Forelimb muscle (tissue), 1 donor: ENCODE data around the gene CCR5. TPM values are rescaled to one million over a fixed set of nuclear protein-coding genes. Genes with fewer than 3 reads are reported as not detected.
"Not testable (repeated sequence)": the region's sequence is repeated elsewhere in the genome, so short reads cannot be mapped to it uniquely, and the experiment has no call there.

Source experiments
- DNase-seq: peaks from one replicate; pipeline ENCODE4 v3.0.0-alpha.2; 2013; ENCODE audit warnings: low read depth
- polyA plus RNA-seq: library from polyadenylated mRNA; unstranded; fragments of 120-200 nt; gene quantifications from one replicate; pipeline ENCODE4 v1.2.1, GENCODE V29; 2013; ENCODE audit not compliant: insufficient read length

Gene CCR5
- 0.40 TPM for polyA plus RNA-seq

DNA sequence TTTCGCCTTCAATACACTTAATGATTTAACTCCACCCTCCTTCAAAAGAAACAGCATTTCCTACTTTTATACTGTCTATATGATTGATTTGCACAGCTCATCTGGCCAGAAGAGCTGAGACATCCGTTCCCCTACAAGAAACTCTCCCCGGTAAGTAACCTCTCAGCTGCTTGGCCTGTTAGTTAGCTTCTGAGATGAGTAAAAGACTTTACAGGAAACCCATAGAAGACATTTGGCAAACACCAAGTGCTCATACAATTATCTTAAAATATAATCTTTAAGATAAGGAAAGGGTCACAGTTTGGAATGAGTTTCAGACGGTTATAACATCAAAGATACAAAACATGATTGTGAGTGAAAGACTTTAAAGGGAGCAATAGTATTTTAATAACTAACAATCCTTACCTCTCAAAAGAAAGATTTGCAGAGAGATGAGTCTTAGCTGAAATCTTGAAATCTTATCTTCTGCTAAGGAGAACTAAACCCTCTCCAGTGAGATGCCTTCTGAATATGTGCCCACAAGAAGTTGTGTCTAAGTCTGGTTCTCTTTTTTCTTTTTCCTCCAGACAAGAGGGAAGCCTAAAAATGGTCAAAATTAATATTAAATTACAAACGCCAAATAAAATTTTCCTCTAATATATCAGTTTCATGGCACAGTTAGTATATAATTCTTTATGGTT is at the start of gene CCR5:
TSS of gene CCR5 (plus strand) at position 108 of the 680 bp plus-strand sequence. CDS start 1,957 bp downstream, outside the sequence.
- no peak for DNase-seq

DNA sequence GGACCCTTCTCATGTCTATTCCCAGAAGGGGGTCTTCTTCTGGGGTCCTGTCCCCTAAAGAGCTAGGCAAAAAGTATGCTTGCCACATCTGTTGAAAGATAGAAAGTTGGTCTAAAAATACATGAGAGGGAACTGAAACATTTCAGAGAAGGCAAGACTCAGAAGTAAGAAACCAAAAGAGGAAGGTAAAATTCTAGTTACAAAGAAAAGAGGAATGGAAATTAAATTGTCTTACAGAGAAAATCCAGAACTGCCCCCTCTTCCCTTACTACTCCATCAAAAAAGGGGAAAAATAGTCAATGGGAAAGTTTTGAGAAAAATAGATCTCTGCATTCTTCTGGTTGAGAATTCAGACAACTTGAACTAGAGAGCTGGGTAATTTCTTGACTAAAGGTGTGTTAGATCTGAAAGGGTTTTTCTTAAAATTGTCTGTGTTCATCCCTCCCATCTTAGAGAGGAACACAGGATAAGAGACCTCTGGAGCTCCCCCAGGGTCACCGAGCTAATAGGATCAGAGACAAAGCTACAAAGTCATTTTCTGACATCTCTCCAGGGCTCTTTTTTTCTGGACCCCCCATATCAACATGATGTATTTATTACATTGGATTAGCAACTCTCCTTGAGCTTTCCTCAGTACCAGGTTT is 49.2 kb upstream of the CCR5 start:
- no peak for DNase-seq

DNA sequence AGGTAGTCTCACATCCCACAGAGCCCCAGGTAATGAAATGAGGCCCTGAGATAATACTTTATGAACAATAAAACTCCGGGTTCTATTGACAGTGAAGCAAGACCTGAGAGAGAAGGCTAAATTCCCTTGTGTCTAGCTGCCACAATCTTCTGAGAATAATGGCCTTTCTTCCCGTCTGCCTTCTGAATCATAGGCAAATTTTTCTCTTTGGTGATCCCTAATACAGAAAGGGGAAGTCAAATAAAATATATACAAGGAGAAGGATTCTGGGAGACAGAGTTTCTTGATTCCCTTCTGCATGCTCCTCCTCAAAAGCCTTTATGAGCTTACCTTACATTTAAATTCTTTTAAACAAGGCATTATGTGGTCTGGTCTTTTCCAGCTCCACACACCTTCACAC is 46.7 kb upstream of the CCR5 start:
- DNase-seq: no peak

DNA sequence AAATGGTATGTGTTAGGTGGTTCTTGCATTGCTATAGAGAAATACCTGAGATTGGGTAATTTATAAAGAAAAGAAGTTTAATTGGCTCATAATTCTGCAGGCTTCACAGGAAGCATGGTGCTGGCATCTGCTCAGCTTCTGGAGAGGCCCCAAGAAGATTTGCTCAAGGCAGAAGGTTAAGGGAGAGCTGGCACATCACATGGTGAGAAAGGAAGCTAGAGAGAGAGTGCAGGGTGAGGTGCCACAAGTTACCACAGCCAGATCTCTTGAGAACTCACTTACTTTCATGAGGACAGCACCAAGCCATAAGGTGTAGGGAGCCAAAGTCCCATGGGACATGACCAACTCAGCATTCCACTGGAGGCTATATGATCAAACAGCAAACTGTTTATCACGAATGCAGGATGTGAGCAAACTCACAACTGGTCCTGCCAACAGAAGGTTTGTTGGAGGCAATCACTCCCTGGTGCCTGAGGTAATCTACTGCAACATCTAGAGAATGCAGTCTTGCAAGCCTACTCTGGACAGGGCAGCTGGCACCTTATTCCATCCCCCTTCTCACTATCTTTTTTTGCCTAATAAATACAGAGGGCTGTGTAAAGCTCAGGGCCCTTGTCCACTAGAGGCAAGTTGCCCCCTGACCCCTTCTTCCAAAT is 45.0 kb upstream of the CCR5 start:
- no peak for DNase-seq

DNA sequence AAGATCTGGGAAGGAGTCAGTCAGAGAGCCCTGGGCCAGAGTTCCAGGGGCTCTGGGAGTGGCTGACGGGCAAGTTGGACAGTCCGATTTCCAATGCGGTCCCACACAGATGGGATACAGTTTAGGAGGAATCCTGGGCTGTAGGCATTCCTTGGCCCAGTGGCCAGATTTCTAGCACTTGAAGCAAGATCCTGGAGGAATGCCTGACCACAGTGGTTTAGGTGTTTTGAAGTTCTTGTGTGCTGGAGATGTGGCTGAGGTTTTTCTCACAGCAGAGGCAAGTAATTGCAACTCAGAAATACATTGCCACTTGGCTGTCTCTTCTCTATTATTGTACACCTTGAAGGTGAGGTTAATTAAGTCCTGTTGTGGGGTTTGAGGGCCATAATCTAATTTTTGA is 40.1 kb upstream of the CCR5 start:
- DNase-seq: not testable (repeated sequence)

- no peak for DNase-seq
These were observed 35.8 kb upstream of the CCR5 start for GRCh38 chr3:46334741-46335478.

DNA sequence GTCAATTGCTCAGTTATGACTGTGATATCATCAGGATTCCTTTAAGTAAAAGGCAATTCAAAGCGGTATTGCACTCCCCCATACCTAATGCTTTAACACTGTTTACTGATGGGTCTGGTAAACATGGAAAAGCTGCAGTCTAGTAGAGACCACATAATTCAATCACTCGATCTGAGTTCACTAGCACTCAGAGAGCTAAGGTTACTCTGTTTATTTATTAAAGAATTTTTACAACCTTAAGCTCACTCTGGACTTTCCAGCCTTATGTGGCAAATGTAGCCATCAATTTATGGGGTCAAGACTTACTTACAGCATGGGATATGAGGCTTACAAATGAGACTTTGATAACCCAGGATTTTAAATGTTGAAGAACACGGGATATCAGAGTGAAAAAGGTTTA is 35.2 kb upstream of the CCR5 start:
- no peak for DNase-seq

DNA sequence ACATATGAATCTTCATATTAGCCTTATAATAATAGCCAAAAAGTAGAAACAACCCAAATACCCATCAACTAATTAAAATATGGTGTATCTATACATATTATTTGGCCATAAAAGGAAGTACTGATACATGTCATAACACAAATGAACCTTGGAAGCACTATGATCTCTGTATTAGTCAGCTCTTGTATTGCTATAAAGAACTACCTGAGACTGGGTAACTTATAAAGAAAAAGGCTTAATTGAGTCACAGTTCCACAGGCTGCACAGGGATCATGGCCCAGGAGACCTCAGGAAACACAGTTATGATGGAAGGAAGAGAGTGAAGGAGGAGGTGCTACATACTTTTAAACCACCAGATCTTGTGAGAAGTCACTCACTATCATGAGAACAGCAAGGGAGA is 32.8 kb upstream of the CCR5 start:
- no peak for DNase-seq

DNA sequence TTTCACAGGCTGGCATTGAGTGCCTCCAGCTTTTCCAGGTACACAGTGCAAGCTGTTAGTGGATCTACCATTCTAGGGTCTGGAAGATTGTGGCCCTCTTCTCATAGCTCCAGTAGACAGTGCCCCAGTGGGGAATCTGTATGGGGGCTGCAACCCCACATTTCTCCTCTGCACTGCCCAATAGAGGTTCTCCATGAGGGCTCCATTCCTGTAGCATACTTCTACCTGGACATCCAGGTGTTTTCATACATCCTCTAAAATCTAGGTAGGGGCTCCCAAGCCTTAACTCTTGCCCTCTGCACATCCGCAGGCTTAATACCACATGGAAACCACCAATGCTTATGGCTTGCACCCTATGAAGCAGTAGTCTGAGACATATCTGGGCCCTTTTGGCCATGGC is 31.9 kb upstream of the CCR5 start:
- DNase-seq: no peak

DNA sequence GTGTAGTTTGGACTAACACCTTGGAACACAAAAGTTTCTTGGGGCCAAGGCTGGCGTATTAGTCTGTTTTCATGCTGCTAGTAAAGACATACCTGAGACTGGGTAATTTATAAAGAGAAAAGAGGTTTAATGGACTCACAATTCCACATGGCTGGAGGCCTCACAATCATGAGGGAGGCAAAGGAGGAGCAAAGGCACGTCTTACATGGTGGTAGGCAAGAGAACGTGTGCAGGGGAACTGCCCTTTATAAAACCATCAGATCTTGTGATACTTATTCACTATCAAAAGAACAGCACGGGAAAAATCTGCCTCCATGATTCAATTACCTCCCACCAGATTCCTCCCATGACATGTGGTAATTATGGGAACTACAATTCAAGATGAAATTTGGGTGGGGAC is 26.3 kb upstream of the CCR5 start:
- DNase-seq: no peak

DNA sequence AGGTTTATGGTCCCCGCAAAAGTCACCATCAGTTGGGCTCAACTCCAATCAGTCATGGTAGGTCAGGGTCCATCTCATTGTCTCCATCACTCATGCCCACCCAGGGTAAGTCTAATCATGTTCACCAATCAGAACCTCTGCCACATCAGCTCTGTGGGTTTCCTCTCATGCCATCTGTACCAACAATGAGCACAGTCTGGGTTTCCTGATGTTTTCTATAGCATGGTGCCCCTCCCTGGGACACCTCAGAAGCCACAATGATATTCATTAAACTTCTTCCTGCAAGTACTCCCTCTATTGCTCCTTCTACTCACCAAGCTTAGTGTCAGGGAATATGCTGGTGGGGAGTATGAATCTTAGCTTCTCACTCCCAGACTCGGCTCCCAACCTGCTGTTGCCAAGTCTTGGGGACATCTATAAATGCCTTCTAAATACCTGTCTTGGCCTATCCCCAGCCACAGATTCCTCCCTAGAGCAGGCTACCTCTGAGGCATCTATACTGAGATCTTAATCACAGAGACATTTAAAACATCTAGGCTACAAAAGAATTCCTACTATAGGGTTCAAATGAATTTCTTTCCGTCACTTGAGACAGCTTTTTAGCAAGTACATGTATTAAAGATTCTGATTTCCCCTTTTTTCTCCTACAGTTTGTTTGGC is 21.8 kb upstream of the CCR5 start:
- no peak for DNase-seq

- DNase-seq: no peak
These were observed 21.1 kb upstream of the CCR5 start for GRCh38 chr3:46349484-46350261.

DNA sequence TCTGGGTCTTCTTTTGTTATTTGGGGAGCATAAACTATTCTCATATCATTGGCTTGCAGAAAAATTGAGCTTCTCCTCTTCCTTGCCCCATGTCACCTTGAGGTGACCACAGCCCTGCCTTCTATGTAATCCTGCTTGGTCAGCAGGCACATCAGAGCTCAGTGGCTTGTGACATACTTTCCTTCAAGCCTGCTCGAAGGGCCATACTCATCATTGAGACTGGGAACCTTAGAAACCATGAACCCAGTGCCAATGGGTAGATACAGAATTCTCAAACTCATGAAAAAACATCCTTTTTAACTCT is 20.5 kb upstream of the CCR5 start:
- DNase-seq: no peak

DNA sequence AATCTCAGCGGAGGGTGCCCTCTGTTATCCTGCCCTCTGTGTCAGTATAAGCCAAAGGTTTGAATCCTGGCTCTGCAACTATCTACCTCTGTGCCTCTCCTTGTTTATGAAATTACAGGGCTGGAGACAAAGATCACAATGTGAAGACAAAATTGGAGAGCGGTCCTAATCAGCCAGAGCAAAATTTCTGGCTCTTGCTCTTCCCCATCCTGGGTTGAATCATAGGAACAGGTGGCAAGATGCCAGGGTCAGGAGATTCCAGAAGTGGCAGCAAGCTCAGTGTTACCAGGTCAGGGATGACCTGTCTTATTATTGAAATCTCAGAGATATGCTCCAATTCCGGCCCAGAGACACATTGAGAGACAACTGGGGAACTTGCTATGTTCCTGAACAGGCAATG is 19.1 kb upstream of the CCR5 start:
- no peak for DNase-seq

DNA sequence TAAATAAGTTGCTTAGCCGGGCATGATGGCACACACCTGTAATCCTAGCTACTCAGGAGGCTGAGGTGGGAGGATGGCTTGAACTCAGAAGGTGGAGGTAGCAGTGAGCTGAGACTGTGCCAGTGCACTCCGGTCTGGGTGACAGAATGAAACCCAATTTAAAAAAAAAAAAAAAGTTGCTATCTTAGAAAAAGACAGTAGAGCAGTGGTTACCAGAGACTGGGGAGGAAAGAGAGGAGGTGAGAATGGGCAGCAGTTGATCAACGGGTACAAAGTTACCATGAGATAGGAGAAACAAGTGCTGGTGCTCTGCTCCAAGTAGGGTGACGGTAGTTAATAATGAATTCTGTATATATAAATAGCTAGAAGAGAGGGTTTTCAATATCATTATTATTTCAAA is 17.7 kb upstream of the CCR5 start:
- no peak for DNase-seq

DNA sequence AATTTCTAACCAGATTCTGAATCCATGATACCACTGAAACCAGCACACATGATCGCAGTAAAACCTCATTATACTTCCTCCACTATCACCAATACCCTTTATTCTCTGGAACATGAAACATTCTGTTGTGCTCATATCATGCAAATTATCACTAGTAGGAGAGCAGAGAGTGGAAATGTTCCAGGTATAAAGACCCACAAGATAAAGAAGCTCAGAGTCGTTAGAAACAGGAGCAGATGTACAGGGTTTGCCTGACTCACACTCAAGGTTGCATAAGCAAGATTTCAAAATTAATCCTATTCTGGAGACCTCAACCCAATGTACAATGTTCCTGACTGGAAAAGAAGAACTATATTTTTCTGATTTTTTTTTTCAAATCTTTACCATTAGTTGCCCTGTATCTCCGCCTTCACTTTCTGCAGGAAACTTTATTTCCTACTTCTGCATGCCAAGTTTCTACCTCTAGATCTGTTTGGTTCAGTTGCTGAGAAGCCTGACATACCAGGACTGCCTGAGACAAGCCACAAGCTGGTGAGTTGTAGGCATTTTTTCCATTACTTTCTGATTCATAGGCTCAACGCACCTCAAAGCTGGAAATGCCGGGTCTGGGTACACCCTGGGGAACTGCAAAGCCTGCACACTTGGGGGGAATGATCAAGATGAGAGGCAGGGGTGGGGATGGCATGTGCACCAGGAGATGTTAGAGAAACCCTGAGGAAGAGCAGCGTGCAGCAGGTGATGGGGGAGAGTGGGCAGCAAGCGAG is 16.9 kb upstream of the CCR5 start, which contains the start of gene CCR2:
TSS of gene CCR2 (plus strand) at position 465 of the 764 bp plus-strand sequence. CDS start 3,417 bp downstream, outside the sequence.
- no peak for DNase-seq

DNA sequence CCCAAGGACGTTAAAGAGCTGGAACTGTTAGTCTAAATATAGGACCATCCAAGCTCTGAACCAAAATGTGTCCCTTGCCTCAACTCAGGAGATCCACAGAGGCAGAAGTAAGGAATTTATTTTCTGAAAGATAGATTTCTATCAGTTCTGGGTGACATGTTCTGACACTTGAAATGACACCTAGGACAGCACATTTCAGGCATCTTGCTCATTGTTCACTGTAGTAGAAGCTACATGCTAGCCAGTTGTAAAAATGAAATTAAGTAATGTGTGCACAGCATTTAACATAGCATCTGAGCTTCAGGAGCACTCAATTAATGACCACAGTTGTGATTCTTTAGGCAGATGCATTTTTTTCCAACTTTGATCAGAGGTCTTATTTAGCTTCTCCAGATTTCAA is 16.3 kb upstream of the CCR5 start:
- DNase-seq: no peak

DNA sequence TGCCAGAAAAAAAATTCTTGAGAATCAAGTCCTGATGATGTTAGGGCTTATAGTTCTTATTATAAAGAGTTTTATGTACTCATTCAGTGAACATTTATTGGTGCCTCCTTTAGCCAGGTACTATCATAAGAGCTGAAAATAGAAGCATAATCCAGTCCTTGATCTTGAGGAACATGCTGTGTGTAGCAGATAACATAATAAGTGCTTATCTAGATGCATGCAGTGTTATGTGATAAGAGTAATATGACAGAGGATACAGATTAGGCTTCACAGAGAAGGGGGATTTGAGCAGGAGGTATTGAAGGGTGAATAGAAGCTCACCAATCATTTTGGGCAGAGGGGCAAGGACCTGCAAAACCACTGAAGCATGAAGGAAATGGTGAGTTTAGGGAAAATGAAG is 15.8 kb upstream of the CCR5 start:
- no peak for DNase-seq

- no peak for DNase-seq
These were observed 14.5 kb upstream of the CCR5 start for GRCh38 chr3:46356276-46356675.

DNA sequence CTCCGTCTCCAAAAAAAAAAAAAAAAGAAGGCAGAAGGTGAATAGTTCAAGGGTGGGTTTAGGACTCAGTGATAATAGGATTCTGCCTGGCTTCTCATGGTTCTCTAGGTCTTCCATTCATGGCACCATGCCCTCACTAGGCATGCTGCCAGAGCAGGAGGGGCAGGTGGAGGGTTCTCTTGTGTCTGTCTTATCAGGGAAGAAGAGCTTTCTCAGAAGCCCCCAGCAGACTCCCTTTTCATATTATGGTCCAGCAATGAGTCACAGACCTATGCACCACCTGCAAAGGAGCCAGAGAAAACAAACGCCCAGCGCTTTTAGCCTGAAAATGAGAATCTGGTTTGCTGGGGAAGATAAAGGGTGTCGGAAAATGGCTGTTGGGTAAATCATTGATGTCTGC is 13.8 kb upstream of the CCR5 start:
- no peak for DNase-seq
